Myocyte (in vitro differentiated cells): ENCODE results near the gene KCND2. TPM values are rescaled to one million over a fixed set of nuclear protein-coding genes. Genes with fewer than 3 reads are reported as not detected.

Experiments
- DNase-seq: peaks from one replicate; pipeline ENCODE4 v3.0.0-alpha.2; 2012; ENCODE audit warnings: low read depth
- total RNA-seq: library from RNA; depleted of rRNA; stranded (reverse); fragments of >200 nt; gene quantifications from 2 replicates; pipeline ENCODE4 v1.2.3, GENCODE V29; 2014

The KCND2 gene
- total RNA-seq, 1 donor from 2014 or later: 2.7 TPM

- DNase-seq: no peak
Observed at GRCh38 chr7:120582916-120583315, 309.9 kb downstream of the KCND2 start.

GRCh38 chr7:120583899-120584586 lies 311.1 kb downstream of the KCND2 start:
- DNase-seq: peak; percentile 65

- no peak for DNase-seq
Observed at GRCh38 chr7:120586571-120586970, 313.6 kb downstream of the KCND2 start.

- no peak for DNase-seq
Observed at GRCh38 chr7:120587243-120587642, 314.3 kb downstream of the KCND2 start.

- DNase-seq: peak; percentile 14
Observed at GRCh38 chr7:120588416-120588815, 315.4 kb downstream of the KCND2 start.

GRCh38 chr7:120588862-120589261 lies 315.9 kb downstream of the KCND2 start:
- no peak for DNase-seq

- DNase-seq: no peak
Observed at GRCh38 chr7:120600607-120601006, 327.6 kb downstream of the KCND2 start.

GRCh38 chr7:120603366-120603765 lies 330.4 kb downstream of the KCND2 start:
- DNase-seq: no peak

- DNase-seq: no peak
Observed at GRCh38 chr7:120609136-120609753, 336.3 kb downstream of the KCND2 start.

GRCh38 chr7:120611975-120612374 lies 339.0 kb downstream of the KCND2 start:
- no peak for DNase-seq

GRCh38 chr7:120615703-120616102 lies 342.7 kb downstream of the KCND2 start:
- no peak for DNase-seq

GRCh38 chr7:120617275-120617674 lies 344.3 kb downstream of the KCND2 start:
- DNase-seq: no peak

- no peak for DNase-seq
Observed at GRCh38 chr7:120628251-120628650, 355.3 kb downstream of the KCND2 start.

- DNase-seq: no peak
Observed at GRCh38 chr7:120639884-120640283, 366.9 kb downstream of the KCND2 start.

GRCh38 chr7:120645966-120646365 lies 373.0 kb downstream of the KCND2 start:
- DNase-seq: no peak

GRCh38 chr7:120654241-120654640 lies 381.3 kb downstream of the KCND2 start:
- DNase-seq: no peak

- DNase-seq: no peak
Observed at GRCh38 chr7:120658516-120658915, 385.5 kb downstream of the KCND2 start.

- DNase-seq: no peak
Observed at GRCh38 chr7:120662291-120662690, 389.3 kb downstream of the KCND2 start.

- DNase-seq: no peak
Observed at GRCh38 chr7:120665068-120665467, 392.1 kb downstream of the KCND2 start.

- DNase-seq: no peak
Observed at GRCh38 chr7:120675076-120675475, 402.1 kb downstream of the KCND2 start.

GRCh38 chr7:120677535-120677934 lies 404.6 kb downstream of the KCND2 start:
- no peak for DNase-seq

- no peak for DNase-seq
Observed at GRCh38 chr7:120680985-120681384, 408.0 kb downstream of the KCND2 start.

- DNase-seq: no peak
Observed at GRCh38 chr7:120684463-120684862, 411.5 kb downstream of the KCND2 start.
